CD14-positive monocyte (primary cell): Measurements from ENCODE around the gene BCAT1. TPM values are rescaled to one million over a fixed set of nuclear protein-coding genes. Genes with fewer than 3 reads are reported as not detected.
A peak's percentile ranks its signal among the peaks of the same experiment; 100 is the strongest.

Experiments
- DNase-seq, 3 donors: peaks; one replicate each; pipeline ENCODE4 v3.0.0-alpha.2; 2011 to 2022
- H2AFZ ChIP-seq: 2 replicates; pipeline ENCODE4 v1.6.0; 2012; ENCODE audit warnings: mild to moderate bottlenecking, low read depth, low read length, inconsistent platforms; ENCODE audit not compliant: insufficient read depth, poor library complexity, severe bottlenecking
- H3K27ac ChIP-seq, 2 donors: 1 replicate in 1 of 2; 2 replicates in 1 of 2; pipeline ENCODE4 v1.5.1; 2012 to 2013; ENCODE audit warnings: low read length in 2 of 2, control low read depth in 1 of 2, inconsistent platforms in 1 of 2, low read depth in 1 of 2, mild to moderate bottlenecking in 1 of 2
- H3K27me3 ChIP-seq, 2 donors: one replicate each; pipeline versions ENCODE4 v1.6.0 to v1.6.1; 2011 to 2013; ENCODE audit warnings: low read length in 2 of 2; ENCODE audit not compliant: control insufficient read depth in 2 of 2, insufficient read depth in 2 of 2
- H3K36me3 ChIP-seq, 2 donors: replicated peaks in 1 of 2; 1 replicate in 1 of 2; 2 replicates in 1 of 2; pipeline versions ENCODE4 v1.5.1 to v1.6.1; 2012 to 2013; ENCODE audit warnings: low read length in 2 of 2, control low read depth in 1 of 2, inconsistent platforms in 1 of 2, mild to moderate bottlenecking in 1 of 2; ENCODE audit not compliant: insufficient read depth in 2 of 2, control insufficient read depth in 1 of 2
- H3K4me1 ChIP-seq, 2 donors: 1 replicate in 1 of 2; 2 replicates in 1 of 2; pipeline versions ENCODE4 v1.5.1 to v1.6.1; 2012 to 2013; ENCODE audit warnings: low read length in 2 of 2, control low read depth in 1 of 2, inconsistent platforms in 1 of 2, mild to moderate bottlenecking in 1 of 2, moderate library complexity in 1 of 2; ENCODE audit not compliant: insufficient read depth in 2 of 2, control insufficient read depth in 1 of 2
- H3K4me2 ChIP-seq: replicated peaks from 2 replicates; pipeline ENCODE3; 2012; ENCODE audit warnings: low read length, moderate library complexity, mild to moderate bottlenecking; ENCODE audit not compliant: poor library complexity, severe bottlenecking; ENCODE audit errors: extremely low read depth
- H3K4me3 ChIP-seq, 3 experiments: fragments of 200-600 bp in 1 of 3; sonication (generic) in 1 of 3; replicated peaks in 1 of 3; 1 replicate in 2 of 3; 2 replicates in 1 of 3; pipeline ENCODE4 v1.5.1; 2011 to 2013; ENCODE audit warnings: low read length in 3 of 3, mild to moderate bottlenecking in 3 of 3, control low read depth in 2 of 3, low read depth in 2 of 3, inconsistent platforms in 1 of 3, moderate library complexity in 1 of 3
- H3K79me2 ChIP-seq: 2 replicates; pipeline ENCODE4 v1.6.0; 2012; ENCODE audit warnings: mild to moderate bottlenecking, control low read depth, inconsistent platforms, low read length, moderate library complexity; ENCODE audit not compliant: insufficient read depth
- H3K9ac ChIP-seq: 2 replicates; pipeline ENCODE4 v1.6.0; 2017; ENCODE audit warnings: low read length, mild to moderate bottlenecking; ENCODE audit not compliant: insufficient read depth, poor library complexity, severe bottlenecking
- H3K9me3 ChIP-seq, 2 donors: replicated peaks in 1 of 2; 1 replicate in 1 of 2; 2 replicates in 1 of 2; pipeline versions ENCODE4 v1.5.1 to v1.6.1; 2012 to 2013; ENCODE audit warnings: low read length in 2 of 2, control low read depth in 1 of 2; ENCODE audit not compliant: control insufficient read depth in 1 of 2, insufficient read depth in 1 of 2
- H4K20me1 ChIP-seq: 2 replicates; pipeline ENCODE4 v1.6.0; 2012; ENCODE audit warnings: mild to moderate bottlenecking, low read length, control low read depth, moderate library complexity; ENCODE audit not compliant: insufficient read depth
- H3K27ac Mint-ChIP-seq, 7 donors: one replicate each; pipeline ENCODE4 v1.8.0; 2020; ENCODE audit warnings: mild to moderate bottlenecking in 7 of 7, mixed read lengths in 7 of 7, moderate library complexity in 6 of 7, inconsistent platforms in 2 of 7
- H3K27me3 Mint-ChIP-seq, 3 donors: one replicate each; pipeline ENCODE4 v1.8.0; 2021 to 2022; ENCODE audit warnings: low read depth in 3 of 3, mild to moderate bottlenecking in 3 of 3, mixed read lengths in 3 of 3, moderate library complexity in 3 of 3, inconsistent platforms in 1 of 3
- H3K36me3 Mint-ChIP-seq, 2 donors: one replicate each; pipeline ENCODE4 v1.8.0; 2020; ENCODE audit warnings: mixed read lengths in 2 of 2, inconsistent platforms in 1 of 2, mild to moderate bottlenecking in 1 of 2
- H3K4me1 Mint-ChIP-seq: one replicate; pipeline ENCODE4 v1.8.0; 2020; ENCODE audit warnings: mild to moderate bottlenecking, mixed read lengths
- H3K4me3 Mint-ChIP-seq, 2 donors: one replicate each; pipeline ENCODE4 v1.8.0; 2020; ENCODE audit warnings: mild to moderate bottlenecking in 2 of 2, mixed read lengths in 2 of 2, moderate library complexity in 1 of 2
- H3K9me3 Mint-ChIP-seq, 7 donors: one replicate each; pipeline ENCODE4 v1.8.0; 2020 to 2022; ENCODE audit warnings: mixed read lengths in 7 of 7, mild to moderate bottlenecking in 6 of 7, moderate library complexity in 6 of 7, inconsistent platforms in 2 of 7
- CTCF ChIP-seq: fragments of 200-600 bp; IDR thresholded peaks from one replicate; pipeline ENCODE4 v1.8.0; 2022; ENCODE audit warnings: antibody characterized with exemption, mild to moderate bottlenecking
- WGBS: methylation state at CpG from one replicate; pipeline ENCODE4 v1.1.5; 2013; ENCODE audit warnings: missing lambda C conversion rate; ENCODE audit not compliant: insufficient coverage; 5-methylcytosine and 5-hydroxymethylcytosine counted together
- intact Hi-C, 2 donors: fragments of 100-400 bp; cut with micrococcal nuclease; formaldehyde crosslinking; loops; one replicate each; pipeline versions ENCODE4 v1.15.0 to v1.15.1; 2023
- polyA plus RNA-seq, 3 donors: library from polyadenylated mRNA; depleted of rRNA in 1 of 3; unstranded in 2 of 3; stranded (reverse) in 1 of 3; fragments of 300-500 nt in 2 of 3; fragments of >200 nt in 1 of 3; fragmentation: Illumina TruSeq in 2 of 3; gene quantifications; 1 replicate in 2 of 3; 2 replicates in 1 of 3; pipeline ENCODE4 v1.2.3, GENCODE V29; 2012 to 2021

The BCAT1 gene
- polyA plus RNA-seq, 3 donors = 3.5 to 16.9 (median 15.2) TPM

GRCh38 chr12:24954261-24954660 lies 5.4 kb upstream of the BCAT1 start:
- H3K4me3 ChIP-seq = no peak overlapping the region
- intact Hi-C loops = no loop called here
- no peak overlapping the region for H3K27ac ChIP-seq
- no peaks in the 10 kb centered on the region for H3K27me3 ChIP-seq
- H4K20me1 ChIP-seq = no peaks in the 10 kb centered on the region
- no peaks in the 10 kb centered on the region for H3K79me2 ChIP-seq
- H3K9me3 ChIP-seq = no peaks in the 10 kb centered on the region
- H3K9ac ChIP-seq = no peak overlapping the region
- H3K4me1 ChIP-seq = peaks cover 6 to 8% of the 10 kb centered on the region in 2 donors
- 60% methylated on average over 2 of the region's 3 CpGs for WGBS
- no peak for TF ChIP-seq CTCF
- no peaks in the 10 kb centered on the region for H3K36me3 Mint-ChIP-seq
- H3K4me3 Mint-ChIP-seq = no peak overlapping the region
- H3K36me3 ChIP-seq = no peaks in the 10 kb centered on the region
- peaks cover 5 to 8% (median 6%) of the 10 kb centered on the region in 3 donors for H3K27me3 Mint-ChIP-seq
- peak overlapping the region in 1 of 7 donors; percentile 38 for H3K27ac Mint-ChIP-seq
- H2AFZ ChIP-seq = no peak overlapping the region
- no peak overlapping the region for H3K4me2 ChIP-seq
- no peak for DNase-seq
- H3K4me1 Mint-ChIP-seq = peaks cover 16% of the 10 kb centered on the region
- peaks cover 0 to 2% (median 0%) of the 10 kb centered on the region in 7 donors for H3K9me3 Mint-ChIP-seq

GRCh38 chr12:24952389-24952788 lies 3.5 kb upstream of the BCAT1 start:
- no peak overlapping the region for H3K4me2 ChIP-seq
- peak overlapping the region in 1 of 7 donors; percentile 37 for H3K27ac Mint-ChIP-seq

More at GRCh38 chr12:24952389-24952788, 3.5 kb upstream of the BCAT1 start:
- Histone ChIP-seq H2AFZ (no peak overlapping the region), H3K4me1 (peaks cover 20 to 27% of the 10 kb centered on the region in 2 donors), H3K36me3 (no peaks in the 10 kb centered on the region), H3K9ac (no peak overlapping the region), H3K4me3 (no peak overlapping the region), H3K9me3 (no peaks in the 10 kb centered on the region), H3K27ac (no peak overlapping the region), H3K79me2 (no peaks in the 10 kb centered on the region), H4K20me1 (no peaks in the 10 kb centered on the region), H3K27me3 (no peaks in the 10 kb centered on the region)
- H3K4me3 Mint-ChIP-seq = no peak overlapping the region
- no peaks in the 10 kb centered on the region for H3K36me3 Mint-ChIP-seq
- intact Hi-C loops = no loop called here
- WGBS = no CpG with 5 or more reads among the region's 1 CpG
- H3K9me3 Mint-ChIP-seq = peaks cover 0 to 2% (median 0%) of the 10 kb centered on the region in 7 donors
- no peak for DNase-seq
- peaks cover 11 to 12% (median 11%) of the 10 kb centered on the region in 3 donors for H3K27me3 Mint-ChIP-seq
- TF ChIP-seq CTCF = no peak
- peaks cover 29% of the 10 kb centered on the region for H3K4me1 Mint-ChIP-seq
